ENCODE results near the gene MRM2. TPM values are rescaled to one million over a fixed set of nuclear protein-coding genes. Genes with fewer than 3 reads are reported as not detected.

MRM2 gene
- polyA plus RNA-seq, 1 donor from 2014 or later, result 21.4 TPM

DNA sequence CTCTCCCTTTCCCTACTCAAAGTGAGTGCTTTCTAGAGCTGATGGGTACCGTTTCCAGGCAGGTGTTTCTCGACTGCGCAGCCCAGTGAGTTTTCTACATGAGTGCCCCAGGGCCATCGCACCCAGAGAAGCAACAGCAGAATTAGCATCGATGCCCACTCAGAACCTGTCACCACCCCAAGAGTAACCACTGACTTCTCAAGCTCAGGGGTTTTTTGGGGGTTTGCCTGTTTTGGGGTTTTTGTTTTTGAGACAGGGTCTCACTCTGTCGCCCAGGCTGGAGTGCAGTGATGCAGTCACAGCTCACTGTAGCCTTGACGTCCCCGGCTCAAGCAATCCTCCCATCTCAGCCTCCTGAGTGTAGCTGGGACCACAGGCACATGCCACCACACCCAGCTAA, 46.5 kb upstream of the MRM2 start:
- Histone ChIP-seq H3K9ac (ENCODE audit: low read length) (no peak overlapping the region), H3K36me3 (ENCODE audit: insufficient read depth, low read length) (no peaks in the 10 kb centered on the region), H3K9me2 (ENCODE audit: insufficient read depth, low read length) (no peaks in the 10 kb centered on the region), H3K79me2 (replicated peaks; ENCODE audit: insufficient read depth, low read length) (no peaks in the 10 kb centered on the region), H3K27ac (ENCODE audit: low read length) (no peak overlapping the region), H2AFZ (ENCODE audit: low read depth, low read length) (no peak overlapping the region), H3K9me3 (ENCODE audit: low read length) (no peaks in the 10 kb centered on the region), H3K4me3 (ENCODE audit: low read length) (no peak overlapping the region), H3K4me2 (ENCODE audit: low read length) (no peak overlapping the region), H3K27me3 (ENCODE audit: insufficient read depth, low read depth, low read length) (no peaks in the 10 kb centered on the region), H3F3A (ENCODE audit: insufficient read depth, low read length, poor library complexity, severe bottlenecking) (no peaks in the 10 kb centered on the region), H4K20me1 (ENCODE audit: insufficient read depth) (no peaks in the 10 kb centered on the region)
- no peak for TF ChIP-seq CTCF (IDR thresholded peaks at IDR 0.05; ENCODE audit: poor library complexity, severe bottlenecking)
- no peak for TF ChIP-seq POLR2AphosphoS5 (IDR thresholded peaks at IDR 0.05)
- TF ChIP-seq, protein P1, sequence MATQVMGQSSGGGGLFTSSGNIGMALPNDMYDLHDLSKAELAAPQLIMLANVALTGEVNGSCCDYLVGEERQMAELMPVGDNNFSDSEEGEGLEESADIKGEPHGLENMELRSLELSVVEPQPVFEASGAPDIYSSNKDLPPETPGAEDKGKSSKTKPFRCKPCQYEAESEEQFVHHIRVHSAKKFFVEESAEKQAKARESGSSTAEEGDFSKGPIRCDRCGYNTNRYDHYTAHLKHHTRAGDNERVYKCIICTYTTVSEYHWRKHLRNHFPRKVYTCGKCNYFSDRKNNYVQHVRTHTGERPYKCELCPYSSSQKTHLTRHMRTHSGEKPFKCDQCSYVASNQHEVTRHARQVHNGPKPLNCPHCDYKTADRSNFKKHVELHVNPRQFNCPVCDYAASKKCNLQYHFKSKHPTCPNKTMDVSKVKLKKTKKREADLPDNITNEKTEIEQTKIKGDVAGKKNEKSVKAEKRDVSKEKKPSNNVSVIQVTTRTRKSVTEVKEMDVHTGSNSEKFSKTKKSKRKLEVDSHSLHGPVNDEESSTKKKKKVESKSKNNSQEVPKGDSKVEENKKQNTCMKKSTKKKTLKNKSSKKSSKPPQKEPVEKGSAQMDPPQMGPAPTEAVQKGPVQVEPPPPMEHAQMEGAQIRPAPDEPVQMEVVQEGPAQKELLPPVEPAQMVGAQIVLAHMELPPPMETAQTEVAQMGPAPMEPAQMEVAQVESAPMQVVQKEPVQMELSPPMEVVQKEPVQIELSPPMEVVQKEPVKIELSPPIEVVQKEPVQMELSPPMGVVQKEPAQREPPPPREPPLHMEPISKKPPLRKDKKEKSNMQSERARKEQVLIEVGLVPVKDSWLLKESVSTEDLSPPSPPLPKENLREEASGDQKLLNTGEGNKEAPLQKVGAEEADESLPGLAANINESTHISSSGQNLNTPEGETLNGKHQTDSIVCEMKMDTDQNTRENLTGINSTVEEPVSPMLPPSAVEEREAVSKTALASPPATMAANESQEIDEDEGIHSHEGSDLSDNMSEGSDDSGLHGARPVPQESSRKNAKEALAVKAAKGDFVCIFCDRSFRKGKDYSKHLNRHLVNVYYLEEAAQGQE (IDR thresholded peaks at IDR 0.05; ENCODE audit: borderline replicate concordance), result no peak
- no peak for TF ChIP-seq SMC3 (conservative IDR thresholded peaks at IDR 0.05; ENCODE audit: poor library complexity)
- TF ChIP-seq EP300 (conservative IDR thresholded peaks at IDR 0.05; ENCODE audit: poor library complexity, severe bottlenecking), result no peak
- no peak for TF ChIP-seq RAD21 (conservative IDR thresholded peaks at IDR 0.05)
- no peak for TF ChIP-seq EZH2 (IDR thresholded peaks at IDR 0.05; ENCODE audit: borderline replicate concordance, insufficient read depth, low read length, poor library complexity, severe bottlenecking)
- TF ChIP-seq TAF1 (IDR thresholded peaks at IDR 0.05; ENCODE audit: low read depth), result no peak
- TF ChIP-seq MXI1 (conservative IDR thresholded peaks at IDR 0.05; ENCODE audit: poor library complexity, severe bottlenecking), result no peak

GRCh38 chr7:2287745-2288144, 45.7 kb upstream of the MRM2 start:
- no peaks in the 10 kb centered on the region for H3F3A ChIP-seq (ENCODE audit: insufficient read depth, low read length, poor library complexity, severe bottlenecking)
- H3K36me3 ChIP-seq (ENCODE audit: insufficient read depth, low read length), result no peaks in the 10 kb centered on the region
- H3K4me3 ChIP-seq (ENCODE audit: low read length), result no peak overlapping the region
- no peak for TF ChIP-seq SMC3 (conservative IDR thresholded peaks at IDR 0.05; ENCODE audit: poor library complexity)
- no peak for TF ChIP-seq MXI1 (conservative IDR thresholded peaks at IDR 0.05; ENCODE audit: poor library complexity, severe bottlenecking)
- TF ChIP-seq TAF1 (IDR thresholded peaks at IDR 0.05; ENCODE audit: low read depth), result no peak
- no peak for TF ChIP-seq EZH2 (IDR thresholded peaks at IDR 0.05; ENCODE audit: borderline replicate concordance, insufficient read depth, low read length, poor library complexity, severe bottlenecking)
- TF ChIP-seq RAD21 (conservative IDR thresholded peaks at IDR 0.05), result no peak
- no peak for TF ChIP-seq EP300 (conservative IDR thresholded peaks at IDR 0.05; ENCODE audit: poor library complexity, severe bottlenecking)
- TF ChIP-seq CTCF (IDR thresholded peaks at IDR 0.05; ENCODE audit: poor library complexity, severe bottlenecking), result no peak
- TF ChIP-seq POLR2AphosphoS5 (IDR thresholded peaks at IDR 0.05), result no peak
- TF ChIP-seq, protein P1 (IDR thresholded peaks at IDR 0.05; ENCODE audit: borderline replicate concordance), result no peak
- H3K9me2 ChIP-seq (ENCODE audit: insufficient read depth, low read length), result no peaks in the 10 kb centered on the region
- H3K27me3 ChIP-seq (ENCODE audit: insufficient read depth, low read depth, low read length), result no peaks in the 10 kb centered on the region
- no peaks in the 10 kb centered on the region for H3K79me2 ChIP-seq (replicated peaks; ENCODE audit: insufficient read depth, low read length)
- H3K9ac ChIP-seq (ENCODE audit: low read length), result no peak overlapping the region
- H4K20me1 ChIP-seq (ENCODE audit: insufficient read depth), result no peaks in the 10 kb centered on the region
- no peaks in the 10 kb centered on the region for H3K9me3 ChIP-seq (ENCODE audit: low read length)
- no peak overlapping the region for H3K4me2 ChIP-seq (ENCODE audit: low read length)
- H3K27ac ChIP-seq (ENCODE audit: low read length), result no peak overlapping the region
- H2AFZ ChIP-seq (ENCODE audit: low read depth, low read length), result no peak overlapping the region
